Brain microvascular endothelial cell (primary cell): Measurements from ENCODE around the gene ZNF787.

Experiments used
- DNase-seq: peaks from one replicate; pipeline ENCODE4 v3.0.0-alpha.2; 2020
- H3K27ac ChIP-seq: fragments of 250-450 bp; sonication (Bioruptor Pico); 2 replicates; pipeline ENCODE4 v1.5.1; 2020; ENCODE audit warnings: mild to moderate bottlenecking, moderate library complexity
- H3K27me3 ChIP-seq: fragments of 250-450 bp; sonication (Bioruptor Pico); replicated peaks from 2 replicates; pipeline ENCODE4 v1.5.1; 2020; ENCODE audit warnings: mild to moderate bottlenecking
- H3K36me3 ChIP-seq: fragments of 250-450 bp; sonication (Bioruptor Pico); replicated peaks from 2 replicates; pipeline ENCODE4 v1.5.1; 2020; ENCODE audit warnings: mild to moderate bottlenecking
- H3K4me3 ChIP-seq: 2 replicates; pipeline ENCODE4 v1.5.1; 2011; ENCODE audit warnings: low read depth, mild to moderate bottlenecking, control low read depth, low read length, moderate library complexity
- in situ Hi-C: cut with HindIII; loops from 2 replicates; pipeline ENCODE4 v1.10.0; 2017; ENCODE audit warnings: low sequenced_read_pairs, low pct_ligation_motif_present
- TF ChIP-seq, protein P1 (sequence below): IDR thresholded peaks from 2 replicates; pipeline ENCODE4 v1.5.1; 2011; ENCODE audit warnings: low read depth, mild to moderate bottlenecking, moderate library complexity, low read length, control low read depth, inconsistent platforms; ENCODE audit errors: missing control alignments

ZNF787 gene

DNA sequence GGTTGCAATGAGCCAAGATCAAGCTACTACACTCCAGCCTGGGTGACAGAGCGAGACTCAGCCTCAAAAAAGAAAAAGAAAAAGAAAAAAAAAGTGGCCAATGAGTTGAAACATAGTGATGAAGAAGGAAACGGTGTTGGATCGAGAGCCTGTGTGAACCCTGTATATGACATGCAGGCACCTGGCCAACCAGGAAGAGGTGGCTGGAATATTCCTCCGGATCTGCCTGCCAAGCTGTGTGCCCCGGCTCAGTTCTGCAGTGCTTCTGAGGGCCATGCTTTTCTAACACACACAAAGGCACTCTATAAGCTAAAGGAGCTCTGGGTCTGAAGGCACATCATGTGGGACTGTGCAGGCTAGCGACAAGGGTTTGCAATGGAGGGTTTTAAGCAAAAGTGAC is 16.3 kb upstream of the ZNF787 start:
- TF ChIP-seq, protein P1, sequence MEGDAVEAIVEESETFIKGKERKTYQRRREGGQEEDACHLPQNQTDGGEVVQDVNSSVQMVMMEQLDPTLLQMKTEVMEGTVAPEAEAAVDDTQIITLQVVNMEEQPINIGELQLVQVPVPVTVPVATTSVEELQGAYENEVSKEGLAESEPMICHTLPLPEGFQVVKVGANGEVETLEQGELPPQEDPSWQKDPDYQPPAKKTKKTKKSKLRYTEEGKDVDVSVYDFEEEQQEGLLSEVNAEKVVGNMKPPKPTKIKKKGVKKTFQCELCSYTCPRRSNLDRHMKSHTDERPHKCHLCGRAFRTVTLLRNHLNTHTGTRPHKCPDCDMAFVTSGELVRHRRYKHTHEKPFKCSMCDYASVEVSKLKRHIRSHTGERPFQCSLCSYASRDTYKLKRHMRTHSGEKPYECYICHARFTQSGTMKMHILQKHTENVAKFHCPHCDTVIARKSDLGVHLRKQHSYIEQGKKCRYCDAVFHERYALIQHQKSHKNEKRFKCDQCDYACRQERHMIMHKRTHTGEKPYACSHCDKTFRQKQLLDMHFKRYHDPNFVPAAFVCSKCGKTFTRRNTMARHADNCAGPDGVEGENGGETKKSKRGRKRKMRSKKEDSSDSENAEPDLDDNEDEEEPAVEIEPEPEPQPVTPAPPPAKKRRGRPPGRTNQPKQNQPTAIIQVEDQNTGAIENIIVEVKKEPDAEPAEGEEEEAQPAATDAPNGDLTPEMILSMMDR = no peak
- Histone ChIP-seq H3K4me3 (no peak overlapping the region), H3K27ac (no peak overlapping the region), H3K27me3 (no peaks in the 10 kb centered on the region), H3K36me3 (no peaks in the 10 kb centered on the region)
- in situ Hi-C loops = no loop called here
- no peak for DNase-seq

DNA sequence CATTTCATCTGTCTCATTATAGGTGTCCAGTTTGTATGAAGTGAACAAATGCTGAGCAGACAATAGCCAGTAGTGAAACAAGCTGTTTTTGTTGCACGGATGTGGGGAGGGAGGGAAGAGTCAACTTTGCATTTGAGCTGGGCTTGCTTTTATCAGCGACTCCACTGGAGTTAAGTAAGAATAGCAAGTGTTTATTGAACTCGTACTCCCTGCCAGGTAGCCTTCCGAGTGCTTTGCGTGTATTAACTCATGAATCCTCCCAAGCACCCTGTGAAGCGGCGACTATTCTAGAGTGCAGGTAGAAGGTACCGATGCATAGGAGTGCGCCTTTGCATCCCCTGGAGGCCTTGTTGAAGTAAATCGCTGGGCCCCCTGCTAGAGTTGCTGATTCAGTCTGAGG is 15.3 kb upstream of the ZNF787 start:
- Histone ChIP-seq H3K27me3 (no peaks in the 10 kb centered on the region), H3K36me3 (no peaks in the 10 kb centered on the region), H3K27ac (no peak overlapping the region), H3K4me3 (no peak overlapping the region)
- DNase-seq = no peak
- TF ChIP-seq, protein P1 = no peak
- in situ Hi-C loops = no loop called here

DNA sequence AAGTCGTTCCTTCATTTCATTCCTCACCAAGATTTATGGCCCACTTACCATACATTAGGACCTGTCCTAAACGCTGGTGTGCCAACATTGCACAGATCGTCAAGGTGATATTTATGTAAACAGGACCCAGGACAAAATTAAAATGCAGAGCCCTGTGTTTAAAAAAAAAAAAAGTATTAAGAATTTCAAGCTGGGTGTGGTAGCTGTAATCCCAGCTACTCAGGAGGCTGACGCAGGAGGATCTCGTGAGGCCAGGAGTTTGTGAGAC is 13.5 kb upstream of the ZNF787 start:
- Histone ChIP-seq H3K36me3 (no peaks in the 10 kb centered on the region), H3K27ac (no peak overlapping the region), H3K4me3 (no peak overlapping the region), H3K27me3 (no peaks in the 10 kb centered on the region)
- in situ Hi-C loops = no loop called here
- TF ChIP-seq, protein P1 = no peak
- DNase-seq = no peak

DNA sequence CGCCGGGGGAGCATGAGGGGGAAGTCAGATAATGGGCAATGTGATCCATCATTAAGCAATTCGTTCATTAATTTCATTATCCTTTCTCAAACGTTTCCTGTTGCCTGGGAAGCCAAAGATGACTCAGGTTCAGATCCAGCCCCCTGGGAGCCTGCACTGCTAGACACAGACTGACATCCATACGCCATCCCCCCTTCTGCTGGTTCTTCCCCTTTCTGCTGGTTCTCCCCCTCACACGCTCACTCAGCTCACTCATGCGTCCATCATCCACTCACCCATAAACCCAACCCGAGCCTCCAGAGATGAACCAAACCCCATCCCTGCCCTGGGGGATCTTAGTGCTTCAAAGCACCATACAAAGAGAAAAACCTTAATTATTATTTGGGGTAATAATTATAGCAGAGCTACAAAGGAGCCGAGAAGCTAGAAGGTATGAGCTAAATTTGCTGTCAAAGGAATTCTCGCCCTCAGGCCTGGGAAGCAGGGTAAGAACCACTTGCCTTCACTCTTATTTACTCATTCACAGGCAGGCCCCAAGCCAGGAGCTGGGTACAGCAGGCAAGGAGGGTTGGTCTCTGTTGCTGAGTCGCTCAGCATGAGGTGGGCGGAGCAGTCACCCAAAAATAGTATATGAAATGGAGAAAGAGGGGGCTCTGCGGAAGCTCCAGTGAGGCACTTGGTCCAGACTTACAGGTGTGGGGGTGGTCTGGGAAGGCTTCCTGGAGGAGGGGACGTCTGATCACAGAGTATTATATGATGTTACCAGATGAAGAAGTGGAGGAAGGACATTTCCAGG is 13.0 kb upstream of the ZNF787 start:
- H3K36me3 ChIP-seq = no peaks in the 10 kb centered on the region
- in situ Hi-C loops = no loop called here
- TF ChIP-seq, protein P1 = no peak
- H3K4me3 ChIP-seq = no peak overlapping the region
- DNase-seq = no peak
- H3K27me3 ChIP-seq = no peaks in the 10 kb centered on the region
- no peak overlapping the region for H3K27ac ChIP-seq

DNA sequence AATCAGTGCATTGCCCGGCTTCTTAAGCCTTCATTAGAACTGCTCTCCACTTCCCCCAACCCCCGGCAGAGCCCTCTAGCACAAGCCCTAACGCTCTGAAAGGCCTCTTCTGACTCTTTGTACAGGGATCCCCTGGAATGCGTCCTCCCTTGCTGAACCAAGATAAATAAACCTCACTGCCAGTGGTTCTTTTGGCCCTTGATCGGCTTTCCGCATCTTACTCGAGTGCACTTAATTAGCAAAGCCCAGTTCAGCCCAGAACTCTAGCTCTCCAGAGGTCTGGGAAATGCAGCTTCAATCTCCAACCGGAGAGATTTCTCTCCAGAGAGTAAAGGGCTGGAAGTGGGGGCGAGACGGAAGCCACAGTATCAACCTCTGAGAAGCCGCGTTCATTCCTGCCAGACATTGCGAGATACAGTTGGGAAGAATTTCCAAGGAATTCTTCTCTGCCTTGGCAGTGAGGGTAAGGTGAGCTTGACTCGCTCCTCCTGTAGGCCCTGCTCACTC is 11.3 kb upstream of the ZNF787 start:
- TF ChIP-seq, protein P1 = no peak
- no peak overlapping the region for H3K4me3 ChIP-seq
- in situ Hi-C loops = no loop called here

DNA sequence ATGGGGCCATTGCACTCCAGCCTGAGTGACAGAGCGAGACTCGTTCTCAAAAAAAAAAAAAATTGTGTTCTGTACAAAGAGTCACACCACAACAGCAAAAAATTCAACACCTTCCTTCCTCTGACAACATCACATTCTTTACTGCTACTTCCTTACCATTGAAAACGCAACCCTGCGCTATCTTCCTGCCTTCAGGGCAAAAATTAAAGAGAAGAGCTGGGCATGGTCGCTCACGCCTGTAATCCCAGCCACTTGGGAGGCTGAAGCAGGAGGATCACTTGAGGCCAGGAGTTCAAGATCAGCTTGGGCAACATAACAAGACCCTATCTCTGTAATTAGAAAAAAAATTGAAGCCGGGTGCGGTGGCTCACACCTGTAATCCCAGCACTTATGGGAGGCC is 10.6 kb upstream of the ZNF787 start:
- Histone ChIP-seq H3K27ac (no peak overlapping the region), H3K4me3 (no peak overlapping the region), H3K27me3 (no peaks in the 10 kb centered on the region), H3K36me3 (no peaks in the 10 kb centered on the region)
- no peak for DNase-seq
- TF ChIP-seq, protein P1 = no peak
- in situ Hi-C loops = no loop called here

More for the DNA sequence above, 11.3 kb upstream of the ZNF787 start:
- Histone ChIP-seq H3K27me3 (no peaks in the 10 kb centered on the region), H3K36me3 (no peaks in the 10 kb centered on the region), H3K27ac (no peak overlapping the region)
- DNase-seq = no peak
